Gastroesophageal sphincter (tissue), 3 donors: ENCODE data around the gene IRAK2.

Source experiments
- POLR2A ChIP-seq, 2 donors: fragments of 450-650 bp; IDR thresholded peaks; one replicate each; pipeline ENCODE4 v1.6.1; 2017; ENCODE audit warnings: antibody characterized with exemption in 2 of 2, mild to moderate bottlenecking in 2 of 2, moderate library complexity in 1 of 2
- TF ChIP-seq, protein P1 (sequence below), 4 experiments: fragments of 200-600 bp in 2 of 4; fragments of 450-650 bp in 2 of 4; sonication (generic) in 1 of 4; IDR thresholded peaks; one replicate each; pipeline ENCODE4 v1.5.1; 2017 to 2019; ENCODE audit warnings: antibody characterized with exemption in 4 of 4, mild to moderate bottlenecking in 2 of 4, moderate library complexity in 2 of 4

DNA sequence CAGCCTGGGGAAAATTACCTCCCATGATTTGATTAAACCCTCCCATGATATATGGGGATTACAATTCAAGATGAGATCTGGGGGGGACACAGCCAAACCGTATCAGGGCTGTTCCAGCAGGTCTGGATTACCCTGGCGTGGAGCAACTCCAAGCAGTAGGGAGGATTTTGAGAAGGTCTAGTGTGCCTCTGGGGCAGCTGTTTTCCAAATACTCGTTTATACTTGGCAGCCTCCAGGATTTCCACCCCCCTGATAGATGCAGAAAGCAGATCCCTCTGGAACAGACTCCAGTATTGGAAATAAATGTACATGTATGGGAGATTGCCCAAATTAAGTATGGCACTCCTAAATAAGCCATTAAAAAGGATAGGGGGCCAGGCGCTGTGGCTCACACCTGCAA lies 7.7 kb upstream of the IRAK2 start:
- TF ChIP-seq, protein P1, sequence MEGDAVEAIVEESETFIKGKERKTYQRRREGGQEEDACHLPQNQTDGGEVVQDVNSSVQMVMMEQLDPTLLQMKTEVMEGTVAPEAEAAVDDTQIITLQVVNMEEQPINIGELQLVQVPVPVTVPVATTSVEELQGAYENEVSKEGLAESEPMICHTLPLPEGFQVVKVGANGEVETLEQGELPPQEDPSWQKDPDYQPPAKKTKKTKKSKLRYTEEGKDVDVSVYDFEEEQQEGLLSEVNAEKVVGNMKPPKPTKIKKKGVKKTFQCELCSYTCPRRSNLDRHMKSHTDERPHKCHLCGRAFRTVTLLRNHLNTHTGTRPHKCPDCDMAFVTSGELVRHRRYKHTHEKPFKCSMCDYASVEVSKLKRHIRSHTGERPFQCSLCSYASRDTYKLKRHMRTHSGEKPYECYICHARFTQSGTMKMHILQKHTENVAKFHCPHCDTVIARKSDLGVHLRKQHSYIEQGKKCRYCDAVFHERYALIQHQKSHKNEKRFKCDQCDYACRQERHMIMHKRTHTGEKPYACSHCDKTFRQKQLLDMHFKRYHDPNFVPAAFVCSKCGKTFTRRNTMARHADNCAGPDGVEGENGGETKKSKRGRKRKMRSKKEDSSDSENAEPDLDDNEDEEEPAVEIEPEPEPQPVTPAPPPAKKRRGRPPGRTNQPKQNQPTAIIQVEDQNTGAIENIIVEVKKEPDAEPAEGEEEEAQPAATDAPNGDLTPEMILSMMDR (IDR thresholded peaks at IDR 0.05), result no peak
- no peak for TF ChIP-seq POLR2A (IDR thresholded peaks at IDR 0.05)
